NOMO-1 treated with DMSO at 0.1 percent for 48 hours (cell line): ENCODE results near the gene AKAP11.

Experiments
- DNase-seq: peaks from one replicate; lab custom pipeline; 2025; ENCODE audit not compliant: unreplicated experiment; lab: John Stamatoyannopoulos, UW

Gene AKAP11

GRCh38 chr13:42271337-42272114 is 426 bp upstream of the AKAP11 start:
- DNase-seq, result peak; percentile 98

DNA sequence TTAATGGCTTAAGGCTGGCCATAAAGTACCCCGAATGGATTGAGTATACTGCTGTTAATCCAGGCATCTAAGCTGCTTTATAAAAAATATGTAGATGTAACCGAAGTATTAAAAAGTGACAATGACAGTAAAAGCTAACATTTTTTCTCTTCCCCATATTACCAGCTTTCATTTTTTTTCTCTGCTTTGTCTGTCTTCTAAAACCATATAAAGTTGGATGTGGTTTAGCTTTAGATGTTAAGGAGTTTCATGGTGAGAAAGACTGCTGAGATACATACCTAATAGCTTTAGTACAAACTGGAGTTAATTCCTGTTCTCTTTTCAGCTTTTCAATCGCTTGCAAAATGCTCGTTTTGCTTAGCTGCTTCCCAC is 838 bp downstream of the AKAP11 start:
- DNase-seq, result peak; percentile 9

DNA sequence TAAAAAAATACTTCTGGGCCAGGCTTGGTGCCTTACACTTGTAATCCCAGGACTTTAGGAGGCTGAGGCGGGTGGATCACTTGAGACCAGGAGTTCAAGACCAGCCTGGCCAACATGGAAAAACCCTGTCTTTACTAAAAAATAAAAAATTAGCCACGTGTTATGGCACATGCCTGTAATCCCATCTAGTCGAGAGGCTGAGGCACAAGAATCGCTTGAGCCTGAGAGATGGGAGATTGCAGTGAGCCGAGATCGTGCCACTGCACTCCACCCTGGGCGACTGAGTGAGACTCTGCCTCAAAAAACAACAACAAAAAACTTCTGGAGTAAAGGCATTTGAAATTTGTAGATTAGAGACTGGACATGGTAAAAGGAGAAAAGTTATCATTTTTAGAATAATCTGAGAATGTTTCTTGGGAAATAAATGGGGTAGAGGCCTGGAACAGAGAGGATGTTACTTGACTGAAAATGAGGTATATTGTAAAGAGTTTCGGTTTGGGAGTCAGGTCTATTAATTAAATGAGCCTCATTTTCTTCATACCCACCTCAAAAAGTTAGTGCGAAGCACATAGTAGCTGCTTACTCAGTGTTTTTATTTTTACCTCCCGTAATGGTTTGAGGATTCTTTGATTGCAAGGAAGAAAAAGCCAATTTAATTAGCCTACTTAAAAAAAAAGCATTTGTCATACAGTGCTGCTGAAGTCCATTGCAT is 2.6 kb downstream of the AKAP11 start:
- DNase-seq, result no peak

GRCh38 chr13:42275098-42275471 is 3.1 kb downstream of the AKAP11 start:
- DNase-seq, result peak; percentile 71

- no peak for DNase-seq
Observed at GRCh38 chr13:42275506-42275905, 3.6 kb downstream of the AKAP11 start.

DNA sequence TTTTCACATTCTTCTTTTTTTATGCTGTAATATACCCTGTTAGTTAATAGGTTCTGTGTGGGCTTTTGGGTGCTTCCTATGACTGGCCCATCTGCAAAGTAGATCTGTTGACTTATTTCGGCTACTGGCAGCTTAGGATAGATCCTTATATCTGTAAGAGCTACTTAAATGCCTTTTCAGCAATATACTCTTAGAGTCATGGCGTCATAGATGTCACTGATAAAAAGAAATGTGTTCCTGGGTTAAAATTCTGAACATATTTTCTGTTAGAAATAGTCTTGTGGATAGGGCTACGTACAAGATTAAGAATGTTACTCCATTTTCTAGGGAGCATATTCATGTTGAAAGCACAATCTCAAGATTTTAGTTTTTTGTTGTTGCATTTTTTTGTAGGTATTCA is 4.7 kb downstream of the AKAP11 start:
- no peak for DNase-seq

- DNase-seq, result no peak
Observed at GRCh38 chr13:42277618-42278276, 5.8 kb downstream of the AKAP11 start.

DNA sequence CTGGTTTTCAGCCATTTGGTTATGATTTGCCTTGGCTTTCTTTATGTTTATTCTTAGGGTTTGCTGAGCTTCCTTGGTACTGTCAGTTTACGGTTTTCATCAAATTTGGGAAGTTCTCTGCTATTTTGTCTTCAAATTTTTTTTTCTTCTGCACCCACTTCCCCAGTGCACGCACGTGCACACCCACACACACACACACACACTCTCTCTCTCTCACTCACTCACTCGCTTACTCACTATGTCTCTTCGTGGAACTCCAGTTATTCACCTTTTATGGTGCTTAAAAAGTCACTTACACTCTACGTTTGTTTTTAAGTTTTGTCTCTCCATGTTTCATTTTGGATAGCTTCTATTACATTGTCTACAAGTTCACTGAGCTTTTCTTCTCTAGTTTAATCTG is 7.1 kb downstream of the AKAP11 start:
- no peak for DNase-seq

GRCh38 chr13:42279986-42280385 is 8.0 kb downstream of the AKAP11 start:
- DNase-seq, result no peak

DNA sequence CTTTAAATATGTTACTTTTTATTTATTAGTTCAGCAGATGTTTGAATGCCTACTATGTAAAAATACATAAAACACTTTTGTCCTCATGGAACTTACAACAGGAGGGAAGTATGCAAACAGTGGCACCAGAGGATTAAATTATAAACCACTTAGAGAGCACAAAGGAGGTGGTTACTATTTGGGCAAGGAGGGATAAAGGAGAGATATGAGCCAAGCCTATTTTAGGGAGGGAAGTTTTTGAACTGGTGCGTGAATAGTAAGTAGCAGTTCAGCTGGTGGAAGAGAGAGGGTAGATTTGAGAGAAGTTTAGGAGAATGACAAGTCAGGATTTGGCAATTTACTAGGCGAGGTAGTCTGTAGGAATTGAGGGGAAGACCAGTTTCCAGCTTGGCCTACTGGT is 8.6 kb downstream of the AKAP11 start:
- DNase-seq, result no peak

- no peak for DNase-seq
Observed at GRCh38 chr13:42283574-42283973, 11.6 kb downstream of the AKAP11 start.

GRCh38 chr13:42284068-42284467 is 12.1 kb downstream of the AKAP11 start:
- no peak for DNase-seq

- no peak for DNase-seq
Observed at GRCh38 chr13:42298392-42298791, 26.4 kb downstream of the AKAP11 start.

- no peak for DNase-seq
Observed at GRCh38 chr13:42305503-42305902, 33.6 kb downstream of the AKAP11 start.

GRCh38 chr13:42307461-42307860 is 35.5 kb downstream of the AKAP11 start:
- DNase-seq, result no peak

- no peak for DNase-seq
Observed at GRCh38 chr13:42312817-42313431, 41.0 kb downstream of the AKAP11 start.

- no peak for DNase-seq
Observed at GRCh38 chr13:42318570-42318969, 46.6 kb downstream of the AKAP11 start.

DNA sequence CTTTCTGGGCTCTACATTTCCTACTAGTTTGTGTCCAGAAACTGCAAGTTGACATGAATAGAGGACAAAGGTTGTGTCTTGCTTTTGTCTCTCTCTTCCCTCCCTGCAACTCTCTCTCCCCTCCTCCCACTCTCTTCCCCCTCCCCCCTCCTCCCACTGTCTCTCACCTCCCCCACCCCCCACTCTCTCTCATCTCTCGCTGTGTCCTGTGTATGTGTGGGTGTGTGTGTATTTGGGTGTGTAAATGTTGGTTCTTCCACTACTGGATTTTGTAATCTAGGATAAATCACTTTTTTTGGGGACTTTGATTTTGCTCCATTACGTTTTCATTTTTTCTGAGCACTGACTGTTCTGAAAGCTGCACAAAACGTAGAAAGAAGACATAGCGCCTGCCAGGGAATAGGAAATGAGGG is 48.4 kb downstream of the AKAP11 start:
- no peak for DNase-seq

- DNase-seq, result no peak
Observed at GRCh38 chr13:42322806-42323205, 50.9 kb downstream of the AKAP11 start.

- DNase-seq, result no peak
Observed at GRCh38 chr13:42324704-42325103, 52.8 kb downstream of the AKAP11 start.

DNA sequence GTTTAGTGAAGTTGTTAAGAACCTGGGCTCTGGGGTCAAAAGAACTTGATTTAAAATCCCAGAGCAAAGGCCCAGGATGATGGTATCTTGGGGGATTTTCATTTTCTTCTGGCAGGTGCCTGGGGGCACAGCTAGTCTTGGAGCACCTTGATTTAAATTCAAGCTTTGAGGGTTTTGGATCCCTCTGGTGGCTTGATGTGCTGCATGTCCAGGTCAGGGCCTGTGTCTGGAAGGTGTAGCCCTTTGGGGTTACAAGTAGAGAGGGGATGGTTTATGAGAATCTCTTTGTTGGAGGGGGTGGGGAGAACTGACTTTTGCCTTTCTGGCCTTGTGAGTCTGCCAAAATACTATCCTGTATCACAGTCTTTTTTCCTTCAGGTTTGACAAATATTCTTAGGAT is 55.8 kb downstream of the AKAP11 start:
- DNase-seq, result no peak

DNA sequence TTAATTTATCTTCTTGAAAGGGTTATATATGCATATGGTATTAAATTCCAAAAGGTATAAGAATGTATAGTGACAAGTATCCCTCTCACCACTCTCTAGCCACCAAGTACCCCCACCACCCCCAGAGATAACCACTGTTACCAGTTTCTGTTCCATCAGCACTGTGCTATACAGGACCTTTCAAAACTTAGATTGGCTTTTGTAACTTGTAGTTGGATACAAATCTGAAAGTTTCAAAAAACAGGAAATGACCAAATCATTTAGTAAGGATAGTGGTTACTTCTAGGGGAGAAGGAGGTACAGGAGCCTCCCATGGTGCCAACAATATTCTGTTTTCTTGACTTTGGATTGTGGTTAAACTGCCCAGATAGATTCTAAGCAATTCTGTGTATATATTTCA is 56.7 kb downstream of the AKAP11 start:
- peak; percentile 24 for DNase-seq
